NOMO-1 (cell line): ENCODE results near the gene KCNG1.
A peak's percentile ranks its signal among the peaks of the same experiment; 100 is the strongest.

Source experiments
- DNase-seq, 2 experiments: peaks; one replicate each; lab custom pipeline; 2025; ENCODE audit not compliant: unreplicated experiment in 2 of 2; lab: John Stamatoyannopoulos, UW

KCNG1 gene

GRCh38 chr20:51014797-51015722 is 7.8 kb downstream of the KCNG1 start:
- no peak for DNase-seq

- DNase-seq: no peak
These were observed 9.2 kb downstream of the KCNG1 start for GRCh38 chr20:51013577-51014330.

GRCh38 chr20:51012357-51012756 is 10.6 kb downstream of the KCNG1 start:
- no peak for DNase-seq

GRCh38 chr20:51011479-51011878 is 11.4 kb downstream of the KCNG1 start:
- no peak for DNase-seq

- no peak for DNase-seq
These were observed 12.0 kb downstream of the KCNG1 start for GRCh38 chr20:51010932-51011331.

- no peak for DNase-seq
These were observed 12.9 kb downstream of the KCNG1 start for GRCh38 chr20:51010043-51010365.

GRCh38 chr20:51009303-51010042 is 13.4 kb downstream of the KCNG1 start:
- DNase-seq: no peak

- no peak for DNase-seq
These were observed 14.2 kb downstream of the KCNG1 start for GRCh38 chr20:51008718-51009117.

GRCh38 chr20:51005214-51005613 is 17.7 kb downstream of the KCNG1 start:
- no peak for DNase-seq

- no peak for DNase-seq
These were observed 18.1 kb downstream of the KCNG1 start for GRCh38 chr20:51004781-51005180.

GRCh38 chr20:51004305-51004727 is 18.6 kb downstream of the KCNG1 start:
- no peak for DNase-seq

GRCh38 chr20:51003753-51004152 is 19.2 kb downstream of the KCNG1 start:
- DNase-seq: no peak

- no peak for DNase-seq
These were observed 20.3 kb downstream of the KCNG1 start for GRCh38 chr20:51002633-51003032.

GRCh38 chr20:51001430-51002265 is 21.3 kb downstream of the KCNG1 start:
- DNase-seq: no peak

GRCh38 chr20:50999355-50999754 is 23.6 kb downstream of the KCNG1 start:
- no peak for DNase-seq

GRCh38 chr20:50996901-50997865 is 25.7 kb downstream of the KCNG1 start:
- DNase-seq: no peak

GRCh38 chr20:50995506-50995905 is 27.4 kb downstream of the KCNG1 start:
- no peak for DNase-seq

- DNase-seq: no peak
These were observed 29.0 kb downstream of the KCNG1 start for GRCh38 chr20:50993876-50994275.

GRCh38 chr20:50992733-50993457 is 30.0 kb downstream of the KCNG1 start:
- DNase-seq: peak; percentile 83 to 89
